ENCODE results near the gene TXNDC15.

DNA sequence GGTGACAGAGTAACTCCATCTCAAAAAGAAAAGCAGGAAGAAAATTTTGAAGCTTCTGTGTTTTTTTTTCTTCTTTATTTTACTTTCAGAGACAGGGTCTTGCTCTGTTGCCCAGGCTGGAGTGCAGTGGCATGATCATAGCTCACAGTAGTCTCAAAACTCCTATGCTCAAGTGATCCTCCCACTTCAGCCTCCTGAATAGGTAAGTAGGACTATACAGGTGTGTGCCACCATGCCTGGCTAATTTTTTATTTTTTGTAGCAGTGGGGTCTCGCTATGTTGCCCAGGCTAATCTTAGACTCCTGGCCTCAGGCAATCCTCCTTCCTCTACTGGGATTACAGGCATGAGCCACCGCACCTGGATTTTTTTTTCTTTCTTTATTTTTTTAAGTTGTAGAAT, 38.5 kb upstream of the TXNDC15 start:
- TF ChIP-seq, protein P1, sequence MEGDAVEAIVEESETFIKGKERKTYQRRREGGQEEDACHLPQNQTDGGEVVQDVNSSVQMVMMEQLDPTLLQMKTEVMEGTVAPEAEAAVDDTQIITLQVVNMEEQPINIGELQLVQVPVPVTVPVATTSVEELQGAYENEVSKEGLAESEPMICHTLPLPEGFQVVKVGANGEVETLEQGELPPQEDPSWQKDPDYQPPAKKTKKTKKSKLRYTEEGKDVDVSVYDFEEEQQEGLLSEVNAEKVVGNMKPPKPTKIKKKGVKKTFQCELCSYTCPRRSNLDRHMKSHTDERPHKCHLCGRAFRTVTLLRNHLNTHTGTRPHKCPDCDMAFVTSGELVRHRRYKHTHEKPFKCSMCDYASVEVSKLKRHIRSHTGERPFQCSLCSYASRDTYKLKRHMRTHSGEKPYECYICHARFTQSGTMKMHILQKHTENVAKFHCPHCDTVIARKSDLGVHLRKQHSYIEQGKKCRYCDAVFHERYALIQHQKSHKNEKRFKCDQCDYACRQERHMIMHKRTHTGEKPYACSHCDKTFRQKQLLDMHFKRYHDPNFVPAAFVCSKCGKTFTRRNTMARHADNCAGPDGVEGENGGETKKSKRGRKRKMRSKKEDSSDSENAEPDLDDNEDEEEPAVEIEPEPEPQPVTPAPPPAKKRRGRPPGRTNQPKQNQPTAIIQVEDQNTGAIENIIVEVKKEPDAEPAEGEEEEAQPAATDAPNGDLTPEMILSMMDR (conservative IDR thresholded peaks at IDR 0.05; ENCODE audit: low read length): no peak
- TF ChIP-seq EZH2phosphoT487 (IDR thresholded peaks at IDR 0.05; ENCODE audit: borderline replicate concordance): no peak

All from Loucy (cell line).